ENCODE measurements around the gene CTBP2.

The CTBP2 gene

GRCh38 chr10:125084614-125085257 lies 75.6 kb downstream of the CTBP2 start:
- TF ChIP-seq TEAD4 (IDR thresholded peaks at IDR 0.05), result no peak
- no peak for TF ChIP-seq USF1 (IDR thresholded peaks at IDR 0.05)
- TF ChIP-seq EP300 (IDR thresholded peaks at IDR 0.05; ENCODE audit: borderline replicate concordance), result peak; percentile 46
- peak; percentile 8; the same call in 1 of the 2 replicates for TF ChIP-seq ZBTB7A (IDR thresholded peaks at IDR 0.05; ENCODE audit: low read depth)
- no peak for TF ChIP-seq FOXM1 (IDR thresholded peaks at IDR 0.05; ENCODE audit: borderline replicate concordance, low read depth)
- TF ChIP-seq YY1 (IDR thresholded peaks at IDR 0.05; ENCODE audit: low read depth), result no peak
- no peak for TF ChIP-seq TAF1 (IDR thresholded peaks at IDR 0.05; ENCODE audit: low read depth)
- TF ChIP-seq CEBPB (IDR thresholded peaks at IDR 0.05), result no peak
- peak; percentile 81 for TF ChIP-seq CREB1 (IDR thresholded peaks at IDR 0.05; ENCODE audit: low read depth)
- no peak for TF ChIP-seq RAD21 (IDR thresholded peaks at IDR 0.05; ENCODE audit: low read depth)
- peak; percentile 91 for TF ChIP-seq NFIC (IDR thresholded peaks at IDR 0.05)
- no peak for TF ChIP-seq TCF12 (IDR thresholded peaks at IDR 0.05; ENCODE audit: low read depth)
- TF ChIP-seq EGR1 (IDR thresholded peaks at IDR 0.05), result no peak
- TF ChIP-seq, protein P1, sequence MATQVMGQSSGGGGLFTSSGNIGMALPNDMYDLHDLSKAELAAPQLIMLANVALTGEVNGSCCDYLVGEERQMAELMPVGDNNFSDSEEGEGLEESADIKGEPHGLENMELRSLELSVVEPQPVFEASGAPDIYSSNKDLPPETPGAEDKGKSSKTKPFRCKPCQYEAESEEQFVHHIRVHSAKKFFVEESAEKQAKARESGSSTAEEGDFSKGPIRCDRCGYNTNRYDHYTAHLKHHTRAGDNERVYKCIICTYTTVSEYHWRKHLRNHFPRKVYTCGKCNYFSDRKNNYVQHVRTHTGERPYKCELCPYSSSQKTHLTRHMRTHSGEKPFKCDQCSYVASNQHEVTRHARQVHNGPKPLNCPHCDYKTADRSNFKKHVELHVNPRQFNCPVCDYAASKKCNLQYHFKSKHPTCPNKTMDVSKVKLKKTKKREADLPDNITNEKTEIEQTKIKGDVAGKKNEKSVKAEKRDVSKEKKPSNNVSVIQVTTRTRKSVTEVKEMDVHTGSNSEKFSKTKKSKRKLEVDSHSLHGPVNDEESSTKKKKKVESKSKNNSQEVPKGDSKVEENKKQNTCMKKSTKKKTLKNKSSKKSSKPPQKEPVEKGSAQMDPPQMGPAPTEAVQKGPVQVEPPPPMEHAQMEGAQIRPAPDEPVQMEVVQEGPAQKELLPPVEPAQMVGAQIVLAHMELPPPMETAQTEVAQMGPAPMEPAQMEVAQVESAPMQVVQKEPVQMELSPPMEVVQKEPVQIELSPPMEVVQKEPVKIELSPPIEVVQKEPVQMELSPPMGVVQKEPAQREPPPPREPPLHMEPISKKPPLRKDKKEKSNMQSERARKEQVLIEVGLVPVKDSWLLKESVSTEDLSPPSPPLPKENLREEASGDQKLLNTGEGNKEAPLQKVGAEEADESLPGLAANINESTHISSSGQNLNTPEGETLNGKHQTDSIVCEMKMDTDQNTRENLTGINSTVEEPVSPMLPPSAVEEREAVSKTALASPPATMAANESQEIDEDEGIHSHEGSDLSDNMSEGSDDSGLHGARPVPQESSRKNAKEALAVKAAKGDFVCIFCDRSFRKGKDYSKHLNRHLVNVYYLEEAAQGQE (IDR thresholded peaks at IDR 0.05; ENCODE audit: low read depth), result no peak
- TF ChIP-seq, protein P2, sequence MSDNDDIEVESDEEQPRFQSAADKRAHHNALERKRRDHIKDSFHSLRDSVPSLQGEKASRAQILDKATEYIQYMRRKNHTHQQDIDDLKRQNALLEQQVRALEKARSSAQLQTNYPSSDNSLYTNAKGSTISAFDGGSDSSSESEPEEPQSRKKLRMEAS (IDR thresholded peaks at IDR 0.05), result peak; percentile 66; the same call in 1 of the 2 replicates

DNA sequence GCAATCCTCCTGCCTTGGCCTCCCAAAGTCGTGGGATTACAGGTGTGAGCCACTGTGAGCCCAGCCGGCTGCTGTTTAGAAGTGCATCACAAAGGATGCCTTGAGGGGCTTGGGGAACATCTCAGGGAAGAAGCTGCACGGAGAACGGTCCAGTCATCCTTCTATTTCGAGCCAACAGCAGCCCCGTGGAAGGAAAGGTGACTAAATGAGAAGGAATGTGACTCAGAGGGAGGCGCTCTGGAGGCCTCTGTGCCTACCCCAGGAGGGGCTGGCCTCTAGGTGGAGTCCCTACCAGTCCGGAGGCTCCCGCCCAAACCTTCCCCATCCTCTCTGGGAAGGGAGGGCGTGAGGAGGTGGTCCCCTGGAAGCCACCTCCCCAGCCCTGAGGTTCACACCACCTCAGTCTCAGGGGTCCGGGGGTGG lies 76.2 kb downstream of the CTBP2 start:
- TF ChIP-seq YY1 (IDR thresholded peaks at IDR 0.05; ENCODE audit: low read depth) (no peak), ZBTB7A (IDR thresholded peaks at IDR 0.05; ENCODE audit: low read depth) (peak; percentile 86), TCF12 (IDR thresholded peaks at IDR 0.05; ENCODE audit: low read depth) (peak; percentile 44), RAD21 (IDR thresholded peaks at IDR 0.05; ENCODE audit: low read depth) (peak; percentile 44; the same call in 1 of the 2 replicates), USF1 (IDR thresholded peaks at IDR 0.05) (0 out of 2 replicates have a peak, but pooled peaks have one; percentile 7), TEAD4 (IDR thresholded peaks at IDR 0.05) (peak; percentile 87), NFIC (IDR thresholded peaks at IDR 0.05) (0 out of 2 replicates have a peak, but pooled peaks have one; percentile 39), EP300 (IDR thresholded peaks at IDR 0.05; ENCODE audit: borderline replicate concordance) (peak; percentile 72; the same call in 1 of the 2 replicates)
- TF ChIP-seq, protein P1 (IDR thresholded peaks at IDR 0.05; ENCODE audit: low read depth), result no peak

- no peak for TF ChIP-seq NFIC (IDR thresholded peaks at IDR 0.05)
- no peak for TF ChIP-seq TAF1 (IDR thresholded peaks at IDR 0.05; ENCODE audit: low read depth)
- no peak for TF ChIP-seq CREB1 (IDR thresholded peaks at IDR 0.05; ENCODE audit: low read depth)
- TF ChIP-seq, protein P2 (IDR thresholded peaks at IDR 0.05), result no peak
- no peak for TF ChIP-seq TCF12 (IDR thresholded peaks at IDR 0.05; ENCODE audit: low read depth)
- TF ChIP-seq ZBTB7A (IDR thresholded peaks at IDR 0.05; ENCODE audit: low read depth), result no peak
- TF ChIP-seq FOXM1 (IDR thresholded peaks at IDR 0.05; ENCODE audit: borderline replicate concordance, low read depth), result no peak
- no peak for TF ChIP-seq EP300 (IDR thresholded peaks at IDR 0.05; ENCODE audit: borderline replicate concordance)
- no peak for TF ChIP-seq YY1 (IDR thresholded peaks at IDR 0.05; ENCODE audit: low read depth)
- TF ChIP-seq, protein P1 (IDR thresholded peaks at IDR 0.05; ENCODE audit: low read depth), result no peak
- no peak for TF ChIP-seq EGR1 (IDR thresholded peaks at IDR 0.05)
- TF ChIP-seq RAD21 (IDR thresholded peaks at IDR 0.05; ENCODE audit: low read depth), result no peak
- TF ChIP-seq TEAD4 (IDR thresholded peaks at IDR 0.05), result no peak
- no peak for TF ChIP-seq CEBPB (IDR thresholded peaks at IDR 0.05)
These were observed 76.8 kb downstream of the CTBP2 start for GRCh38 chr10:125083576-125083920.

Measured in Ishikawa (cell line).